G401.6 (cell line): ENCODE data around the gene ATAD3C.
"Not testable (repeated sequence)": the region's sequence is repeated elsewhere in the genome, so short reads cannot be mapped to it uniquely, and the experiment has no call there.

Source experiments
- FAIRE-seq: peaks from 2 replicates; lab custom pipeline; 2012; peaks lifted over from hg19 to GRCh38; lab: Jason Lieb, UNC

The ATAD3C gene

GRCh38 chr1:1511533-1512285, 62.2 kb downstream of the ATAD3C start, which contains the start of gene ATAD3A:
Gene ATAD3A, plus strand, starts transcription at chr1:1512162. Its CDS starts 107 bp downstream, at chr1:1512269.
- peak; percentile 60 for FAIRE-seq

- not testable (repeated sequence) for FAIRE-seq
These were observed 62.9 kb downstream of the ATAD3C start for GRCh38 chr1:1512425-1512824.

- not testable (repeated sequence) for FAIRE-seq
These were observed 64.2 kb downstream of the ATAD3C start for GRCh38 chr1:1513675-1514074.

GRCh38 chr1:1514376-1514775, 64.9 kb downstream of the ATAD3C start:
- not testable (repeated sequence) for FAIRE-seq

- not testable (repeated sequence) for FAIRE-seq
These were observed 67.4 kb downstream of the ATAD3C start for GRCh38 chr1:1516923-1517322.

DNA sequence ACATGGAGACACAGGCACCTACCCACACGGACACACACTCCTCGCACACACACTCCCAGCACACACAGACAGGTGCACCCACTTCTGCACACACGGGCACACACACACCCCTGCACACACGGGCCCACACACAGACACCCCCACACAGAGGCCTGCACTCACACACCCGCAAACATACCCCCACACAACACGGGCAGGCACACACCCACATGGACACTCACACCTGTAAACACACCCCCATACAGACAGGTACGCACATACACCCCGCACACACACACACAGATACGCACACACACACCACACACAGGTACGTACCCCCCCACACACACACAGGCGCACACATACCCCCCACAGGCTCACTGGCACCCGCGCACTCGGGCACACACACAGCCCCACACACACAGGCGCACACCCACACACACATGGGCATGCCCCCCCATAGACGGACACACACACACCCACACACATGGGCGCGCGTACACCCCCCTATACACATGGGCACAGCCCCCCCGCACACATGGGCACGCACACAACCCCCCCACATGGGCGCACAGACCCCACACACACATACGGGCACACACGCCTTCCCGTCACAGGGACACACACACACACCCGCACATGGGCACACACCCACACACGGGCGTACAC, 68.6 kb downstream of the ATAD3C start:
- no peak for FAIRE-seq

DNA sequence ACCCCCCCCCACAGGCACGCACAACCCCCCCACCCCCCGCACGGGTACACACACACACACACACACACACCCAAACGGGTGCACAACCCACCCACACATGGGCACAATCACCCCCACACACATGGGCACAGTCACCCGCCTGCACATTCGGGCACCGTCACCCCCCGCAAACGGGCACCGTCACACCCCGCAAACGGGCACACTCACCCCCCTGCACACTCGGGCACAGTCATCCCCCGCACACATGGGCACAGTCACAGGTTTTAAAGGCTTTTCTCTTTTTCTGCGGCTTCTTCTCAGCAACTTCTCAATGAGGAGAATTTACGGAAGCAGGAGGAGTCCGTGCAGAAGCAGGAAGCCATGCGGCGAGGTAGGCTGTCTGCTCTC, 69.1 kb downstream of the ATAD3C start:
- not testable (repeated sequence) for FAIRE-seq
